Measurements from ENCODE around the gene MMP23B.

Gene MMP23B

GRCh38 chr1:1599935-1600860, 31.8 kb upstream of the MMP23B start, which contains the start of gene FNDC10:
Gene FNDC10 (minus strand): TSS chr1:1600135. CDS start chr1:1600015, 120 bp downstream.
- peak within 1 kb of the TSS; percentile 35 for H3K4me3 ChIP-seq (ENCODE audit: control insufficient read depth, low read depth, low read length)
- DNase-seq (ENCODE audit: low read depth): no peak
- no peak for TF ChIP-seq CTCF (IDR thresholded peaks at IDR 0.05; ENCODE audit: control insufficient read depth, insufficient read depth, low read depth, low read length, missing control alignments)

- DNase-seq (ENCODE audit: low read depth): no peak
- no peak for TF ChIP-seq CTCF (IDR thresholded peaks at IDR 0.05; ENCODE audit: control insufficient read depth, insufficient read depth, low read depth, low read length, missing control alignments)
- no peak overlapping the region for H3K4me3 ChIP-seq (ENCODE audit: control insufficient read depth, low read depth, low read length)
Observed at GRCh38 chr1:1600861-1601563, 31.0 kb upstream of the MMP23B start.

- DNase-seq (ENCODE audit: low read depth): no peak
- no peak for TF ChIP-seq CTCF (IDR thresholded peaks at IDR 0.05; ENCODE audit: control insufficient read depth, insufficient read depth, low read depth, low read length, missing control alignments)
- no peak overlapping the region for H3K4me3 ChIP-seq (ENCODE audit: control insufficient read depth, low read depth, low read length)
Observed at GRCh38 chr1:1601564-1602303, 30.2 kb upstream of the MMP23B start.

GRCh38 chr1:1602304-1602967, 29.5 kb upstream of the MMP23B start:
- TF ChIP-seq CTCF (IDR thresholded peaks at IDR 0.05; ENCODE audit: control insufficient read depth, insufficient read depth, low read depth, low read length, missing control alignments): no peak
- no peak for DNase-seq (ENCODE audit: low read depth)
- H3K4me3 ChIP-seq (ENCODE audit: control insufficient read depth, low read depth, low read length): no peak overlapping the region

- DNase-seq (ENCODE audit: low read depth): no peak
- no peak for TF ChIP-seq CTCF (IDR thresholded peaks at IDR 0.05; ENCODE audit: control insufficient read depth, insufficient read depth, low read depth, low read length, missing control alignments)
- no peak overlapping the region for H3K4me3 ChIP-seq (ENCODE audit: control insufficient read depth, low read depth, low read length)
Observed at GRCh38 chr1:1602968-1603506, 28.9 kb upstream of the MMP23B start.
